DMS53 (cell line): ENCODE results near the gene RBKS.
"Not testable (repeated sequence)": the region's sequence is repeated elsewhere in the genome, so short reads cannot be mapped to it uniquely, and the experiment has no call there.

Experiments
- DNase-seq: peaks from one replicate; lab custom pipeline; 2025; lab: John Stamatoyannopoulos, UW

The RBKS gene

GRCh38 chr2:27906074-27906473 is 15.9 kb upstream of the RBKS start:
- DNase-seq = peak; percentile 1

GRCh38 chr2:27904405-27904665 is 14.1 kb upstream of the RBKS start:
- DNase-seq = no peak

GRCh38 chr2:27903649-27904404 is 13.6 kb upstream of the RBKS start:
- no peak for DNase-seq

- no peak for DNase-seq
Observed at GRCh38 chr2:27903018-27903417, 12.8 kb upstream of the RBKS start.

- DNase-seq = no peak
Observed at GRCh38 chr2:27902098-27902497, 11.9 kb upstream of the RBKS start.

- no peak for DNase-seq
Observed at GRCh38 chr2:27901234-27901633, 11.0 kb upstream of the RBKS start.

GRCh38 chr2:27897717-27898116 is 7.5 kb upstream of the RBKS start:
- no peak for DNase-seq

GRCh38 chr2:27893006-27893405 is 2.8 kb upstream of the RBKS start:
- no peak for DNase-seq

- peak; percentile 3 for DNase-seq
Observed at GRCh38 chr2:27891673-27892105, 1.5 kb upstream of the RBKS start.

GRCh38 chr2:27890924-27891672 is 911 bp upstream of the RBKS start:
- DNase-seq = peak; percentile 81

GRCh38 chr2:27889774-27890145 is 427 bp downstream of the RBKS start:
- no peak for DNase-seq

GRCh38 chr2:27888790-27889189 is 1.4 kb downstream of the RBKS start:
- no peak for DNase-seq

GRCh38 chr2:27887830-27888229 is 2.4 kb downstream of the RBKS start:
- DNase-seq = no peak

- no peak for DNase-seq
Observed at GRCh38 chr2:27887111-27887510, 3.1 kb downstream of the RBKS start.

- DNase-seq = no peak
Observed at GRCh38 chr2:27886322-27886721, 3.9 kb downstream of the RBKS start.

GRCh38 chr2:27885661-27886060 is 4.5 kb downstream of the RBKS start:
- no peak for DNase-seq

- DNase-seq = no peak
Observed at GRCh38 chr2:27885234-27885633, 5.0 kb downstream of the RBKS start.

GRCh38 chr2:27884601-27885000 is 5.6 kb downstream of the RBKS start:
- no peak for DNase-seq

GRCh38 chr2:27882584-27882922 is 7.6 kb downstream of the RBKS start:
- not testable (repeated sequence) for DNase-seq

GRCh38 chr2:27881815-27882583 is 8.2 kb downstream of the RBKS start:
- DNase-seq = not testable (repeated sequence)

- DNase-seq = no peak
Observed at GRCh38 chr2:27878825-27879224, 11.4 kb downstream of the RBKS start.

- DNase-seq = no peak
Observed at GRCh38 chr2:27875089-27875881, 14.9 kb downstream of the RBKS start.
